ENCODE data around the gene ZNF48. TPM values are rescaled to one million over a fixed set of nuclear protein-coding genes. Genes with fewer than 3 reads are reported as not detected.
A peak's percentile ranks its signal among the peaks of the same experiment; 100 is the strongest.

The ZNF48 gene
- polyA plus RNA-seq, 1 experiment: 4.6 TPM

- DNase-seq (ENCODE audit: low read depth): no peak
- TF ChIP-seq CTCF (IDR thresholded peaks at IDR 0.05; ENCODE audit: insufficient read depth, low read depth, low read length): no peak
- H3K4me3 ChIP-seq (ENCODE audit: low read depth, low read length): peak overlapping the region; percentile 53
- H3K27me3 ChIP-seq (ENCODE audit: control insufficient read depth, insufficient read depth, low read length): no peaks in the 10 kb centered on the region
- ChIA-PET CTCF (interaction anchor here (0.9 to 1.7 kb wide), 5 partner anchors 9 to 327 kb away, joined by 3 to 9 read pairs (median 4); partner anchors contain the start of genes DCTPP1 and TBX6), POLR2A (interaction anchor here (0.7 to 1.1 kb wide), 2 partner anchors 11 to 68 kb away, joined by 3 read pairs; partner anchors contain the start of gene ZNF771)
- H3K36me3 ChIP-seq (ENCODE audit: control insufficient read depth, insufficient read depth, low read length): peaks cover 2% of the 10 kb centered on the region; the same call in 1 of the 2 replicates
Measured at GRCh38 chr16:30418350-30419181, 23.3 kb downstream of the ZNF48 start.

- peaks cover 4% of the 10 kb centered on the region; the same call in 1 of the 2 replicates for H3K36me3 ChIP-seq (ENCODE audit: control insufficient read depth, insufficient read depth, low read length)
- ChIA-PET CTCF (interaction anchor here (0.6 to 1.3 kb wide), 3 partner anchors 9 to 208 kb away, joined by 3 to 11 read pairs (median 5); partner anchors contain the start of gene DCTPP1), POLR2A (no interaction called here)
- H3K4me3 ChIP-seq (ENCODE audit: low read depth, low read length): no peak overlapping the region
- H3K27me3 ChIP-seq (ENCODE audit: control insufficient read depth, insufficient read depth, low read length): no peaks in the 10 kb centered on the region
- TF ChIP-seq CTCF (IDR thresholded peaks at IDR 0.05; ENCODE audit: insufficient read depth, low read depth, low read length): no peak
- DNase-seq (ENCODE audit: low read depth): no peak
Measured at GRCh38 chr16:30421010-30421409, 25.8 kb downstream of the ZNF48 start.

GRCh38 chr16:30428055-30428454 lies 32.8 kb downstream of the ZNF48 start:
- ChIA-PET POLR2A (no interaction called here), CTCF (no interaction called here)
- H3K4me3 ChIP-seq (ENCODE audit: low read depth, low read length): no peak overlapping the region
- no peaks in the 10 kb centered on the region for H3K27me3 ChIP-seq (ENCODE audit: control insufficient read depth, insufficient read depth, low read length)
- H3K36me3 ChIP-seq (ENCODE audit: control insufficient read depth, insufficient read depth, low read length): peaks cover 4% of the 10 kb centered on the region; the same call in 1 of the 2 replicates
- no peak for TF ChIP-seq CTCF (IDR thresholded peaks at IDR 0.05; ENCODE audit: insufficient read depth, low read depth, low read length)
- no peak for DNase-seq (ENCODE audit: low read depth)

- no peaks in the 10 kb centered on the region for H3K27me3 ChIP-seq (ENCODE audit: control insufficient read depth, insufficient read depth, low read length)
- TF ChIP-seq CTCF (IDR thresholded peaks at IDR 0.05; ENCODE audit: insufficient read depth, low read depth, low read length): no peak
- H3K4me3 ChIP-seq (ENCODE audit: low read depth, low read length): peak overlapping the region; percentile 94
- no peak for DNase-seq (ENCODE audit: low read depth)
- ChIA-PET CTCF (interaction anchor here (0.7 to 1.7 kb wide), 19 partner anchors 9 to 338 kb away, joined by 3 to 12 read pairs (median 4); partner anchors contain the start of genes SEPHS2, TBX6, ZNF688 and ZNF747), POLR2A (no interaction called here)
- H3K36me3 ChIP-seq (ENCODE audit: control insufficient read depth, insufficient read depth, low read length): peaks cover 2% of the 10 kb centered on the region; the same call in 1 of the 2 replicates
Measured at GRCh38 chr16:30429418-30429677, 34.1 kb downstream of the ZNF48 start.

GRCh38 chr16:30429678-30430427 lies 34.6 kb downstream of the ZNF48 start, which contains the start of gene DCTPP1:
TSS of gene DCTPP1 (minus strand) at chr16:30430030. CDS start at chr16:30429980, 50 bp downstream.
- POLR2A ChIA-PET: interaction anchor here (0.6 kb wide), 1 partner anchor 16 kb away, joined by 3 read pairs; the partner anchor contains the start of gene SEPHS2
- peak; percentile 76 for TF ChIP-seq CTCF (IDR thresholded peaks at IDR 0.05; ENCODE audit: insufficient read depth, low read depth, low read length)
- peak within 1 kb of the TSS; percentile 94 for H3K4me3 ChIP-seq (ENCODE audit: low read depth, low read length)
- peaks cover 2% of the 10 kb centered on the region; the same call in 1 of the 2 replicates for H3K36me3 ChIP-seq (ENCODE audit: control insufficient read depth, insufficient read depth, low read length)
- DNase-seq (ENCODE audit: low read depth): peak; percentile 92
- peaks cover 3% of the 10 kb centered on the region for H3K27me3 ChIP-seq (ENCODE audit: control insufficient read depth, insufficient read depth, low read length)
- CTCF ChIA-PET: interaction anchor here (0.6 to 1.7 kb wide), 22 partner anchors 9 to 338 kb away, joined by 3 to 12 read pairs (median 4); partner anchors contain the start of genes SEPHS2, TBX6, ZNF688 and ZNF747
